A204.1 (cell line): ENCODE results near the gene AR.

Experiments used
- FAIRE-seq: peaks from 2 replicates; lab custom pipeline; 2012; peaks lifted over from hg19 to GRCh38; lab: Jason Lieb, UNC

The AR gene

GRCh38 chrX:67563469-67564448 lies 19.9 kb downstream of the AR start:
- FAIRE-seq: no peak

- no peak for FAIRE-seq
Observed at GRCh38 chrX:67564475-67564874, 20.7 kb downstream of the AR start.

DNA sequence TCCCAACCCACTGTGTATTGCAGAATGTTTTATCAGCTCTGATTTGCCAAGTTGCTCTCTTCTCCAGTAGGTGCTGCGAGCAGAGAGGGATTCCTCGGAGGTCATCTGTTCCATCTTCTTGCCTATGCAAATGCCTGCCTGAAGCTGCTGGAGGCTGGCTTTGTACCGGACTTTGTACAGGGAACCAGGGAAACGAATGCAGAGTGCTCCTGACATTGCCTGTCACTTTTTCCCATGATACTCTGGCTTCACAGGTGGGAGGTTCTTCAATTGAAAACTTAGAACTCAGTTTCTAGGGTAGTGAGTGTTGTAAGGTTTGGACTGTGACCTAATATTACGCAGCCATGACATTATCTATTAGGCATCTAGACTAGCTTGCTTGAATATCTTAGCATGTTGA lies 24.9 kb downstream of the AR start:
- FAIRE-seq: no peak

DNA sequence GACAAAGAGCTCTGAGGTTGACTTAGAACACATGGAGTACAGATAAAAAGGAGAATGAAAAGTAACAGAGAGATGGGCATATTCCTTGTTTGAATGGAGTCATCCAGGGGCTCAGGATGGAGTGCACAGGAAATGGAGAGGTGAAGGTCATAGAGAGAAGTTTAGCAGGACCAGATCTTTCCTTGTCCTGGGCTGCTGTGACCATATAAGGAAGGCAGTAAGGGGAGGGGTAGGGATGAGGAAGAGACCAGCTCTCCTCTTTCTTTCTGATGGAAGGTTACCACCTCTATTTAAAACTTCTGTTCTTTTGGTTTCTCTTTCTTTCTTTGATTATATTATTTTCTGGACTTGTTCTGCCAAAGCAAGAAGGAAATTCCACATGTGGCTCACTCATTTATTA lies 27.0 kb downstream of the AR start:
- FAIRE-seq: no peak

GRCh38 chrX:67574696-67575095 lies 30.9 kb downstream of the AR start:
- FAIRE-seq: no peak

DNA sequence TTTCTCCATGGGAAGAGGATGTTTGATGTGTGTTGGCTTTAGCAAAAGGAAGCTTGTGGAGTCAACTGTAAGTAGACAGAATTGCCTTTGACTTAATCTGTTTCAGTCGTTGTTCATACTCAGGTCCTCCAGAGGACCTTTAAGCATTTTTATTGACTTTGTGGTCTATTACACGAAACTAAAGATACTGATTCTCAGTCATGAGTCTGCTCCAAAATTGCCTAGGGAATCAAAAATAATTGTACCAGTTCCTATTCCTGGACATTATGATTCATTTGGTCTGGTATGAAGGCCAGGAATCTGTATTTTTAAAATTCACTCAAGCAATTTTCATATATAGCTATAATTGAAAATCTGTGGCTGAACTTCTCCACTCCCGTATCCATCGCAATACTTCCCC lies 38.6 kb downstream of the AR start:
- no peak for FAIRE-seq

DNA sequence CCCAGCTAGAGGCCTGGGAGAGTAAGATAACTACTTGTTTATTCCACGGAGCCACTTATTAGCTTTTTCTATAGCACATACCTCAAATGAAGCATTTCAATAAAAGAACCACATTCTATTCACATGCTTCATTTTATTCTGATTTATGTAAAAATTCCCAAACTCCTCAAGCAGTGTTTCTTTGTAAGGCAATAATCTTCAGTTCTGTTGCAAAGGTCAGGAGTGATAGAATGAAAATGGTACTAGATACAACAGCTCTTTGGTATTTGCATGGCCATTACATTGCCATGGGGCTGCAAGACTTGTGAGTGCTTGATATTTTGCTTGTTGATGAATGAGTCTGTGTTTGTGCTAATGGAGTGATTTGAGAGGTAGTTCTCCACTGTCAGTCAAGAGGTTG lies 39.4 kb downstream of the AR start:
- FAIRE-seq: no peak

GRCh38 chrX:67585401-67585800 lies 41.6 kb downstream of the AR start:
- FAIRE-seq: no peak

DNA sequence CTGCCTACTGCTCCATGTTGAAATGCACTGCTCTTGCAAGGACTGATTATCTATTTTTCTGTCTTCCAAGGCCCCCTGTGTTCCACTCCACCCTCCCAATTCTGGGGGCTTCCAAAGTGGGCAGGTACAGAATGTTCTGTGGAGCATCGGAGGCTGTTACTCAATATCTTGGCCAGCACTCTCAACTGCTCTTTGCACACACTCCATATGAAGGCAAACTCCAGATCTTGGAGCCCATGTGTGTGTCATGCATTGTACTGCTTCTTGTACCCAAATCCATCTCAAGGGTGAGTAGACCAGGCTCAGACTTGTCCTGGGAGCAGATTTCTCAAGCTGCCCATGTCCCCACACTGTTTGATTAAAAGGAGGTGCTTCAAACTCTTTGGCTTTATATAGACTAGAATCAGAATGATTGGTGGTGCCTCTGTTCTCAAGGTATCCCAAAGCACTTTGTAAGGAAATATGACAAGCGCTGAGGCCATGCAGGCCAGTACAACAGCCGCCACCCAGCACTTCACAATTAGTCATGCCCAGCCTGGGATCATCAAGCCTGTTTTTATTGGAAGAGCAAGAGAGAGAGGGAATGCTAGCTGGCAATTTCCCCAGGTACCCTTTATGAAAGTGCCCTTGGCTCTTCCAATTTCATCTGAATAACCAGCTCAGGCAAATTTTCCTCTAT lies 44.3 kb downstream of the AR start:
- FAIRE-seq: no peak

- no peak for FAIRE-seq
Observed at GRCh38 chrX:67596839-67597790, 53.3 kb downstream of the AR start.

DNA sequence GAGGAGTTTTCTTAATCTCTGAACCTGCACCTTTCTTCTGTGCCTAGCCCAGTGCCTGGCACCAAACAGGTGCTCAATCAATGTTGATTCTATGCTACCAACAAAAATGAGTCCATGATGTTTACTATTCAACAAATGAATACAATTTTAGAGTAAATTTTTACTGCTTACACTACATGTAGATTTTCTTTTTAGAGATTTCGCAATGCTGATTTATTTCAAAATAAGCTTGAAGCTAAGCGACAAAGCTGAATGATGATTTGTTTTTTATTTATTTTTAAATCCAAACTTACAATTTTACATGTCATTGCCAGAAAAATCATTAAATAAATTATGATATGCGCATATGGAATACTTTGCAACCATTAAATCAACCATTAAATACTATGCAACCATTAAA lies 55.7 kb downstream of the AR start:
- no peak for FAIRE-seq

GRCh38 chrX:67601771-67602170 lies 58.0 kb downstream of the AR start:
- no peak for FAIRE-seq

- FAIRE-seq: no peak
Observed at GRCh38 chrX:67604979-67605703, 61.3 kb downstream of the AR start.

- no peak for FAIRE-seq
Observed at GRCh38 chrX:67607466-67607865, 63.6 kb downstream of the AR start.

DNA sequence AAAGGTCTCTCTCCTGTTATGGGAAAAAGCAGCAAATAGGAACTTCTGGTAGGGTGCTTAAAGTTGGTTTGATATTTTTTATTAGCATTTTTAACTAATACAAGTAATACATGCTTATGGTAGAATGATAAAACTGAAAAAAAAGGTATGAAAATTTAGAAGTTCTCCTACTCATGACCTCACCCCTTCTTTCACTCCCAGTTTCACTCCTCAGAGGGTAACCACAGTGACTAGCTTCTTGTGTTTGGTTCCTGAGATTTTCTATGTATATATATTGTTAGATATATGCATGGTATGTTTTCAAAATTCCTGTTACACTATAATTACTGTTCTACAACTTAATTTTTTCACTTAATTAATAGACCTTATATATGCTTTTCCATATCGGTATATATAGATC lies 66.5 kb downstream of the AR start:
- FAIRE-seq: no peak

GRCh38 chrX:67612231-67612630 lies 68.4 kb downstream of the AR start:
- no peak for FAIRE-seq

- no peak for FAIRE-seq
Observed at GRCh38 chrX:67613366-67613765, 69.5 kb downstream of the AR start.

DNA sequence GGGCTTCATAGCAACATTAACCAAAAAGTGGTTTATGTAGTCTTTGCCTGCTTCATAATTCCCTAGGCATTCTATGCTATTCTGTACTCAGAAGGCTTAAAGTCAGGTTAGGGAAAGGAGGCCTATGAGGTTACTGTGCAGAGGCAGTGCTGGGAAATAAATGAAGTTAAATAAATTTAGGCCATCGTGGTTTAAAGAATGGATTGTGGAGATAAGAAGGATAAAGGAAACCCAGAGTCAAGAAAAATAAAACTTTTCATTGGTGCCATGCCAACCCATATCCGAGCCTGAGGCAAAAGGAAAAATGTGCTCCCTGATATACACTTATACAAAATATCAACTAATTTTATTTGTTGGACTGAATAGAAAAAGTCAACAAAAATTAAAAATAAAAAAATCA lies 70.2 kb downstream of the AR start:
- no peak for FAIRE-seq

GRCh38 chrX:67614423-67614822 lies 70.6 kb downstream of the AR start:
- no peak for FAIRE-seq

DNA sequence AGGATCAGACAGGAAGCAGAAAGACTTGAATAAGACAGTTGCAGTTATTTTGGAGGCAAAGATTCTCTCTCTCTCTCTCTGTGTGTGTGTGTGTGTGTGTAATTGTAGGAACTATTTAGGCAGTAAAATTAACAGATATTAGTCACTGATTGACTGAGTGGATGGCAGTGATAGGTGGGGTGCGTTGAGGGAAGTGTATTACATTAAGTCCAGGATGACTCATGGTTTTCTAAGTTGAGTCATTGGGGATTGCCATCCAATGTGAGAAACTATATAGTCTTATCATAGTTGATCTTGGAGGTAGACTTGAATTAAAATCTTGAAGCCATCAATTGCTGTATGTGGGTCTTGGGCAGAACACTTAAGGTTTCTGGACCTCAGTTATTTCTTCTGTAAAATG lies 75.4 kb downstream of the AR start:
- no peak for FAIRE-seq

GRCh38 chrX:67622053-67622585 lies 78.3 kb downstream of the AR start:
- no peak for FAIRE-seq

- FAIRE-seq: no peak
Observed at GRCh38 chrX:67624325-67624724, 80.5 kb downstream of the AR start.
